Neuronal stem cell (in vitro differentiated cells): Measurements from ENCODE around the gene RASD2.
A peak's percentile ranks its signal among the peaks of the same experiment; 100 is the strongest.

Experiments used
- DNase-seq: peaks from one replicate; pipeline ENCODE4 v3.0.0-alpha.2; 2013; ENCODE audit warnings: low spot score
- H2AFZ ChIP-seq: one replicate; pipeline ENCODE4 v1.6.1; 2013; ENCODE audit warnings: mild to moderate bottlenecking, low read length, inconsistent platforms
- H2AK5ac ChIP-seq: 2 replicates; pipeline ENCODE4 v1.6.1; 2013; ENCODE audit warnings: low read depth, mild to moderate bottlenecking, inconsistent platforms, low read length, moderate library complexity, mixed read lengths
- H2BK120ac ChIP-seq: 2 replicates; pipeline ENCODE4 v1.6.1; 2013; ENCODE audit warnings: low read depth, mild to moderate bottlenecking, inconsistent platforms, low read length, moderate library complexity, mixed read lengths
- H2BK12ac ChIP-seq: one replicate; pipeline ENCODE4 v1.6.1; 2013; ENCODE audit warnings: low read length, inconsistent platforms
- H2BK15ac ChIP-seq: 2 replicates; pipeline ENCODE4 v1.6.1; 2013; ENCODE audit warnings: mild to moderate bottlenecking, low read length, inconsistent platforms, mixed read lengths
- H2BK5ac ChIP-seq: one replicate; pipeline ENCODE4 v1.6.1; 2013; ENCODE audit warnings: inconsistent platforms, mild to moderate bottlenecking, low read length, moderate library complexity
- H3K14ac ChIP-seq: one replicate; pipeline ENCODE4 v1.6.1; 2013; ENCODE audit warnings: low read length, inconsistent platforms
- H3K18ac ChIP-seq: 2 replicates; pipeline ENCODE4 v1.6.1; 2013; ENCODE audit warnings: low read length, inconsistent platforms
- H3K23ac ChIP-seq: 2 replicates; pipeline ENCODE4 v1.6.1; 2013; ENCODE audit warnings: low read depth, mild to moderate bottlenecking, mixed read lengths, low read length, inconsistent platforms; ENCODE audit not compliant: poor library complexity
- H3K27ac ChIP-seq: replicated peaks from 3 replicates; pipeline ENCODE4 v1.5.1; 2013; ENCODE audit warnings: low read length, inconsistent platforms
- H3K27me3 ChIP-seq, 3 experiments: 2 replicates each; pipeline ENCODE4 v1.6.1; 2013; ENCODE audit warnings: low read length in 3 of 3, mild to moderate bottlenecking in 2 of 3, inconsistent platforms in 1 of 3, low read depth in 1 of 3, mixed read lengths in 1 of 3, moderate library complexity in 1 of 3; ENCODE audit not compliant: control insufficient read depth in 3 of 3, insufficient read depth in 3 of 3
- H3K36me3 ChIP-seq, 2 donors: replicated peaks in 1 of 2; 2 replicates each; pipeline ENCODE4 v1.6.1; 2013; ENCODE audit warnings: low read length in 2 of 2; ENCODE audit not compliant: control insufficient read depth in 2 of 2, insufficient read depth in 2 of 2
- H3K4ac ChIP-seq: 2 replicates; pipeline ENCODE4 v1.6.1; 2013; ENCODE audit warnings: inconsistent platforms, mild to moderate bottlenecking, low read length, moderate library complexity
- H3K4me1 ChIP-seq, 2 donors: 1 replicate in 1 of 2; 2 replicates in 1 of 2; pipeline ENCODE4 v1.6.1; 2013; ENCODE audit warnings: low read length in 2 of 2, low read depth in 1 of 2; ENCODE audit not compliant: control insufficient read depth in 2 of 2, insufficient read depth in 1 of 2
- H3K4me2 ChIP-seq: one replicate; pipeline ENCODE4 v1.6.1; 2013; ENCODE audit warnings: mild to moderate bottlenecking, low read length, inconsistent platforms; ENCODE audit not compliant: insufficient read depth, poor library complexity, severe bottlenecking
- H3K4me3 ChIP-seq, 2 donors: 2 replicates each; pipeline ENCODE4 v1.5.1; 2013; ENCODE audit warnings: low read length in 2 of 2, mild to moderate bottlenecking in 2 of 2, inconsistent platforms in 1 of 2, moderate library complexity in 1 of 2
- H3K79me1 ChIP-seq: one replicate; pipeline ENCODE4 v1.6.1; 2013; ENCODE audit warnings: low read depth, mild to moderate bottlenecking, inconsistent platforms, low read length, moderate library complexity
- H3K9ac ChIP-seq: one replicate; pipeline ENCODE4 v1.6.1; 2013; ENCODE audit warnings: mild to moderate bottlenecking, low read depth, low read length, inconsistent platforms; ENCODE audit not compliant: poor library complexity
- H3K9me3 ChIP-seq, 2 donors: replicated peaks in 1 of 2; 2 replicates each; pipeline versions ENCODE3 to v1.6.1; 2013; ENCODE audit warnings: low read length in 2 of 2, mild to moderate bottlenecking in 2 of 2, inconsistent platforms in 1 of 2, low read depth in 1 of 2, mixed read lengths in 1 of 2, moderate library complexity in 1 of 2; ENCODE audit not compliant: control insufficient read depth in 2 of 2, insufficient read depth in 1 of 2
- H4K8ac ChIP-seq: one replicate; pipeline ENCODE4 v1.6.1; 2013; ENCODE audit warnings: low read depth, mild to moderate bottlenecking, inconsistent platforms, low read length, moderate library complexity
- H4K91ac ChIP-seq: one replicate; pipeline ENCODE4 v1.6.1; 2013; ENCODE audit warnings: low read length, low read depth, mild to moderate bottlenecking, inconsistent platforms; ENCODE audit not compliant: poor library complexity
- WGBS, 2 donors: extraction: QIAGEN DNeasy Blood & Tissue Kit; methylation state at CpG; one replicate each; pipeline ENCODE4 v1.1.7; 2013; ENCODE audit warnings: missing lambda C conversion rate in 2 of 2, mixed read lengths in 1 of 2; ENCODE audit not compliant: insufficient read length in 2 of 2, insufficient replicate concordance in 1 of 2; ENCODE audit errors: extremely low coverage in 2 of 2; 5-methylcytosine and 5-hydroxymethylcytosine counted together

RASD2 gene

GRCh38 chr22:35547987-35548721 is 7.5 kb downstream of the RASD2 start:
- DNase-seq = no peak
- WGBS, 2 donors = no CpG with 5 or more reads among the region's 13 CpGs

GRCh38 chr22:35548722-35549112 is 8.1 kb downstream of the RASD2 start:
- no CpG with 5 or more reads among the region's 8 CpGs for WGBS, 2 donors
- Histone ChIP-seq H2BK15ac (peak overlapping the region; percentile 22), H3K4me2 (no peak overlapping the region), H4K91ac (no peak overlapping the region), H3K79me1 (peaks cover 2% of the 10 kb centered on the region), H2AFZ (no peak overlapping the region), H3K9ac (no peak overlapping the region), H2AK5ac (no peak overlapping the region), H3K36me3 (no peaks in the 10 kb centered on the region), H3K23ac (no peak overlapping the region), H2BK5ac (no peak overlapping the region), H2BK120ac (no peak overlapping the region), H4K8ac (no peak overlapping the region), H3K4me3 (no peak overlapping the region), H3K4ac (no peak overlapping the region), H3K27me3 (peaks cover 0 to 60% (median 0%) of the 10 kb centered on the region in 3 experiments), H3K9me3 (no peaks in the 10 kb centered on the region), H3K27ac (no peak overlapping the region), H3K4me1 (peaks cover 0 to 9% of the 10 kb centered on the region in 2 donors), H2BK12ac (no peak overlapping the region), H3K18ac (no peak overlapping the region), H3K14ac (no peak overlapping the region)
- DNase-seq = no peak

More at GRCh38 chr22:35547987-35548721, 7.5 kb downstream of the RASD2 start:
- Histone ChIP-seq H2AK5ac (peak overlapping the region; percentile 10), H3K27ac (no peak overlapping the region), H3K27me3 (peaks cover 0 to 66% (median 3%) of the 10 kb centered on the region in 3 experiments), H3K4ac (no peak overlapping the region), H3K14ac (no peak overlapping the region), H3K4me1 (peaks cover 0 to 9% of the 10 kb centered on the region in 2 donors), H2BK12ac (no peak overlapping the region), H3K36me3 (no peaks in the 10 kb centered on the region), H3K23ac (no peak overlapping the region), H2BK15ac (peak overlapping the region; percentile 22), H3K79me1 (peaks cover 2% of the 10 kb centered on the region), H2AFZ (no peak overlapping the region), H3K9ac (no peak overlapping the region), H4K91ac (no peak overlapping the region), H2BK120ac (no peak overlapping the region), H2BK5ac (no peak overlapping the region), H4K8ac (no peak overlapping the region), H3K4me3 (no peak overlapping the region), H3K18ac (peak overlapping the region; percentile 3), H3K9me3 (no peaks in the 10 kb centered on the region), H3K4me2 (no peak overlapping the region)

GRCh38 chr22:35549328-35549727 is 8.7 kb downstream of the RASD2 start:
- H2AFZ ChIP-seq = no peak overlapping the region
- no peak overlapping the region for H4K91ac ChIP-seq
- no peaks in the 10 kb centered on the region for H3K36me3 ChIP-seq
- no peak overlapping the region for H3K9ac ChIP-seq
- peaks cover 0 to 9% of the 10 kb centered on the region in 2 donors for H3K4me1 ChIP-seq
- H3K23ac ChIP-seq = peak overlapping the region; percentile 12
- peaks cover 0 to 63% (median 0%) of the 10 kb centered on the region in 3 experiments for H3K27me3 ChIP-seq
- no peak overlapping the region for H3K4me3 ChIP-seq
- peaks cover 2% of the 10 kb centered on the region for H3K79me1 ChIP-seq
- H3K14ac ChIP-seq = peak overlapping the region; percentile 32
- no peak overlapping the region for H3K4me2 ChIP-seq
- H4K8ac ChIP-seq = no peak overlapping the region
- H2BK5ac ChIP-seq = no peak overlapping the region
- H2AK5ac ChIP-seq = peak overlapping the region; percentile 40
- H3K27ac ChIP-seq = no peak overlapping the region
- no peak overlapping the region for H3K4ac ChIP-seq
- no peak for DNase-seq
- H2BK12ac ChIP-seq = no peak overlapping the region
- H3K9me3 ChIP-seq = no peaks in the 10 kb centered on the region
- peak overlapping the region; percentile 21 for H2BK15ac ChIP-seq
- no CpG with 5 or more reads among the region's 11 CpGs for WGBS, 2 donors
- H3K18ac ChIP-seq = no peak overlapping the region
- H2BK120ac ChIP-seq = no peak overlapping the region

- no peak for DNase-seq
- no peak overlapping the region for H3K27ac ChIP-seq
These were observed 11.0 kb downstream of the RASD2 start for GRCh38 chr22:35551549-35552177.

More at GRCh38 chr22:35551549-35552177, 11.0 kb downstream of the RASD2 start:
- Histone ChIP-seq H2BK120ac (no peak overlapping the region), H3K4me3 (no peak overlapping the region), H2BK5ac (no peak overlapping the region), H3K4me2 (no peak overlapping the region), H2BK15ac (peak overlapping the region; percentile 47), H3K27me3 (peaks cover 0 to 53% (median 0%) of the 10 kb centered on the region in 3 experiments), H3K14ac (no peak overlapping the region), H2AFZ (no peak overlapping the region), H2BK12ac (peak overlapping the region; percentile 61), H3K9ac (no peak overlapping the region), H3K23ac (peak overlapping the region; percentile 82), H2AK5ac (peak overlapping the region; percentile 86), H3K9me3 (no peaks in the 10 kb centered on the region), H3K4me1 (peaks cover 10 to 16% of the 10 kb centered on the region in 2 donors), H3K79me1 (peaks cover 2% of the 10 kb centered on the region), H4K91ac (no peak overlapping the region), H3K4ac (peak overlapping the region; percentile 29), H3K36me3 (no peaks in the 10 kb centered on the region), H4K8ac (no peak overlapping the region), H3K18ac (peak overlapping the region; percentile 57)
- WGBS, 2 donors = no CpG with 5 or more reads among the region's 43 CpGs
